NOMO-1 treated with dmso at 0.1 percent for 144 hours (cell line): ENCODE results near the gene SERPINF2.
A peak's percentile ranks its signal among the peaks of the same experiment; 100 is the strongest.
"Not testable (repeated sequence)": the region's sequence is repeated elsewhere in the genome, so short reads cannot be mapped to it uniquely, and the experiment has no call there.

Experiments
- DNase-seq: peaks from one replicate; lab custom pipeline; 2025; ENCODE audit not compliant: unreplicated experiment; lab: John Stamatoyannopoulos, UW

SERPINF2 gene

DNA sequence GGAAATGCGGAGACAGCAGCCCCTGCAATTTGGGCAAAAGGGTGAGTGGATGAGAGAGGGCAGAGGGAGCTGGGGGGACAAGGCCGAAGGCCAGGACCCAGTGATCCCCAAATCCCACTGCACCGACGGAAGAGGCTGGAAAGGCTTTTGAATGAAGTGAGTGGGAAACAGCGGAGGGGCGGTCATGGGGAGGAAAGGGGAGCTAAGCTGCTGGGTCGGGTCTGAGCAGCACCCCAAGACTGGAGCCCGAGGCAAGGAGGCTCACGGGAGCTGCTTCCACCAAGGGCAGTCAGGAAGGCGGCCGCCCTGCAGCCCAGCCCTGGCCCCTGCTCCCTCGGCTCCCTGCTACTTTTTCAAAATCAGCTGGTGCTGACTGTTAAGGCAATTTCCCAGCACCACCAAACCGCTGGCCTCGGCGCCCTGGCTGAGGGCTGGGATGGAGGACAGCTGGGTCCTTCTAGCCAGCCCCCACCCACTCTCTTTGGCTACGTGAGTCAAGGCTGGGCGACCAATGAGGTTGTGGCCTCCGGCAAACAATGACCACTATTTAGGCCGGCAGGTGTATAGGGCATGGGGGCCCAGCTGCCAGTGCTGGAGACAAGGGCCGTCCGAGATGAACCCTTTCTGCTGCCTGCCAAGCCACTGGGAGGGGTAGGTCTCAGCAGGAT, 19.7 kb downstream of the SERPINF2 start:
- DNase-seq, result no peak

GRCh38 chr17:1762901-1763898, 20.5 kb downstream of the SERPINF2 start:
- DNase-seq, result no peak

DNA sequence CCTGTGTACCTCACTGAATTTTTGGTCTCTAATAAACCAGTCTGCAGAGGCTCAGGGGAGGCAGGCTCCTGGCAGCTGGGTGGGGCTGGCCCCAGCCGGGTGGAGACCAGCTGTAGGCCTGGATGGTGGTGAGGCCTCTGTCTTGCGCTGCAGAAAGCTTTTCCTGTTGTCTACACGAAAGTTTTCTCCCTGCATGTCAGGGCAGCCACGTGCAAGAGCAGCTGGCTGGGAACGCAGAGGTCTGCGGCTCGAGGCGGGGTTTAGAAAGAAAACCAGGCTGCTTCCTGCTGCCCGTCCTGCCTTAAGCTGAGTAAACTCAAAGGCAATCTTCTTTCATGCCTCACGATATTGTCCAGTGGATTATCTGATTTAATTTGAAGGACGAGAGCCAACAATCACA, 21.6 kb downstream of the SERPINF2 start:
- peak; percentile 28 for DNase-seq

DNA sequence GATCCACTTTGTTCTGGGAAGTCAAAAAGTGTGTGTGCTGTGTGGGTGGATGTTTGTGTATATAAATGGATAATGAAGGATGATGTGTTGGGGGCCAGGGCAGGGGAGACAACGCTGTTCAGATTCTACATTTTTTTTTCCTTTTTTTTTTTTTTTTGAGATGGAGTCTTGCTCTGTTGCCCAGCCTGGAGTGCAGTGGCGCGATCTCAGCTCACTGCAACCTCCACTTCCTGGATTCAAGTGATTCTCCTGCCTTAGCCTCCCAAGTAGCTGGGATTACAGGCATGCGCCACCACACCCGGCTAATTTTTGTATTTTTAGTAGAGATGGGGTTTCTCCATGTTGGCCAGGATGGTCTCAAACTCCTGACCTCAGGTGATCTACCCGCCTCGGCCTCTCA, 22.0 kb downstream of the SERPINF2 start:
- DNase-seq, result not testable (repeated sequence)

DNA sequence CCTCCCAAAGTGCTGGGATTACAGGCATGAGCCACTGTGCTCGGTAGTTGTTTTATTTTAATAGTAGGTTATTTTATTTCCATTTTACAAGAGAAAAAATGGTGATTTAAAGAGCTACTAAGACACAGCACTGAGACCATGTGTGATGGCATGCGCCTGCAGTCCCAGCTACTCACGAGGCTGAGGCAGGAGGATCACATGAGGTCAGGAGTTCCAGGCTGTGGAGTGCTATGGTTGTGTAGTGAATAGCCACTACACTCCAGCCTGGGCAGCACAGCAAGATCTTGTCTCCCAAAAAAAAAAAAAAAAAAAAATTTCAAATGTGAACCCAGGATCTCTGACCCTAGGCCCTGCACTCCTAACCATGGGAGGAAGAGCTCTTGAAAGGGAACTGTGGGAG, 22.9 kb downstream of the SERPINF2 start:
- DNase-seq, result no peak

DNA sequence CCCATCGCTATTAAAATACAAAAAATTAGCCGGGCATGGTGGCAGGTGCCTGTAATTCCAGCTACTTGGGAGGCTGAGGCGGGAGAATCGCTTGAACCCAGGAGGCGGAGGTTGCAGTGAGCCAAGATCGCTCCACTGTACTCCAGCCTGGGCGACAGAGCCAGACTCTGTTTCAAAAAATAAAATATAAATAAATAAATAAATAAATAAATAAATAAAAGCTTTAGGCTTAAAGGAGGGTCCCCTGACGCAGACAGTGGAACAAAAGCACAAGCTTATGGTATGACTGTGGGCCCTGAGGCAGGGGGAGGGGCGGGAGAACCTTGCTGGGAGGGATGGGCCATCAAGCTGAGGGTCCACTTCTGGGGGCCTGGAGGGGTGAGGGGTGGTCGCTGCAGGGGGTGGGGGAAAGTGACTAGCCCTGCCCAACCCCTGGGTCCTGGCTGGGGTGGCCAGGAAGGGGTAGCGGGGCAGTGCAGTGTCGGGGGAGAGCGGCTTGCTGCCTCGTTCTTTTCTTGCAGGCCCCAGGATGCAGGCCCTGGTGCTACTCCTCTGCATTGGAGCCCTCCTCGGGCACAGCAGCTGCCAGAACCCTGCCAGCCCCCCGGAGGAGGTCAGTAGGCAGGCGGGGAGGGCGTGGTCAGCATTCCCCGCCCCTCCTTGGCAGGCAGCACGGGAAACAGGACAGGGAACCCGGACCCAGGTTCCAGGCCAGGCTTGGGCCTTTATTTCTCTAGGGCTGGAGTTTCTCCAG, 23.9 kb downstream of the SERPINF2 start:
- DNase-seq, result no peak

- DNase-seq, result no peak
Observed at GRCh38 chr17:1767358-1767757, 24.7 kb downstream of the SERPINF2 start.

GRCh38 chr17:1769822-1770477, 27.3 kb downstream of the SERPINF2 start:
- DNase-seq, result no peak

DNA sequence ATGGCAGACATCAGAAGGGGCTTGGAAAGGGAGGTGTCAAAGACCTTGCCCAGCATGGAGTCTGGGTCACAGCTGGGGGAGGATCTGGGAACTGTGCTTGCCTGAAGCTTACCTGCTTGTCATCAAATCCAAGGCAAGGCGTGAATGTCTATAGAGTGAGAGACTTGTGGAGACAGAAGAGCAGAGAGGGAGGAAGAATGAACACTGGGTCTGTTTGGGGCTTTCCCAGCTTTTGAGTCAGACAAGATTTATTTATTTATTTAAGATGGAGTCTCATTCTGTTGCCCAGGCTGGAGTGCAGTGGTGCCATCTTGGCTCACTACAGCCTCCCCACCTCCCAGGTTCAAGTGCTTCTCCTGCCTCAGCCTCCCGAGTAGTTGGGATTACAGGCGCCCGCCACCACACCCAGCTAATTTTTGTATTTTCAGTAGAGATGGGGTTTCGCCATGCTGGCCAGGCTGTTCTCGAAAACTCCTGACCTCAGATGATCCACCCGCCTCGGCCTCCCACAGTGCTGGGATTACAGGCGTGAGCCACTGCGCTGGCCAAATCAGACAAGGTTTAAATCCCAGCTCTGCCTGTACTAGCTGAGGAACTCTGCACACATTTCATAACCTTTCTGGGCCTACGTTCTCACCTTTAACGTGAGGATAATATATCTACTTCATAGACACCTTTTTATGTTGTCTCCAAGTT, 30.5 kb downstream of the SERPINF2 start:
- DNase-seq, result not testable (repeated sequence)

DNA sequence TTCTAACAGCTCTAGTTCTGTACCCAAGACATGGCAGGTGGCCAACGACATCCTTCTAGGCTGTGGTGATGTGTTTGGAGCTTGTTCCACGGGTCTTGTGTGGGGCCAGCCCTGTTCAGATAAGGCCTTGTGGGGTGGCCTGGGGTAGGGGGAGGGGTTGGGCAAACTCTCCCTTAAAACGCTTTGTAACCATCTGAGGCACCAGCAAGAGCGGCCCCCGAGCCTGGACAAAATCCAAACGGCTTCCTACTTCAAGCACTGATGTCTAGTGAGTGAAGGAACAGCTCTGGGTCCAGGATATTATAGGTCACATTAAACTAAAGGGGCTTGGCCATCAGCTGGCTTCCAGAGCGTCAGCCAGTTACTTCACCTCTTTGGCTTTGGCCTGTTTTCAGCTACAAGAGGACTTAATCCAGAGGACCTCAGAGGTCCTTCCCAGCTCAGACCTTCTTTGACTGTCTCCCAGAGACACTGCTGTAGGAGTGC, 31.1 kb downstream of the SERPINF2 start:
- DNase-seq, result no peak

DNA sequence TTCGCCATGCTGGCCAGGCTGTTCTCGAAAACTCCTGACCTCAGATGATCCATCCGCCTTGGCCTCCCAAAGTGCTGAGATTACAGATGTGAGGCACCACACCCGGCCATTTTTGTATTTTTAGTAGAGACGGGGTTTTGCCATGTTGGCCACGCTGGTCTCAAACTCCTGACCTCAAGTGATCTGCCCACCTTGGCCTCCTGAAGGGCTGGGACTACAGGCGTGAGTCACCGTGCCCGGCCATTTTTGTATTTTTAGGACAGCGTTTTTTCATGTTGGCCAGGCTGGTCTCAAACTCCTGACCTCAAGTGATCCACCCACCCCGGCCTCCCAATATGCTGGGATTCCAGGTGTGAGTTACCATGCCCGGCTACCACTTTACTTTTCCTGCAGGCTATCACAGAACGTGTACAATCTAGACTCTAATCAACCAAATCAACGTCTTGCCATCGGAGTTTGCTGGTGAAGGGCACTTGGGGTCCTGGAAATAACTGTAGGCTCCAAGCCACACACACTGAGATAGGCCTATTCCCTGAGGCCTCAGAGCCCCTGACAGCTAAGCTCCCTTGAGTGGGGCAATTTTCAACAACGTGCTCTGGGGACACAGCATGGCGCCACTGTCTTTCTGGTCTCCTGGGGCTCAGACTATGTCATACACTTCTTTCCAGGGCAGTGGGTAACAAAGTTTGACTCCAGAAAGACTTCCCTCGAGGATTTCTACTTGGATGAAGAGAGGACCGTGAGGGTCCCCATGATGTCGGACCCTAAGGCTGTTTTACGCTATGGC, 31.9 kb downstream of the SERPINF2 start:
- DNase-seq, result no peak

- DNase-seq, result no peak
Observed at GRCh38 chr17:1776328-1776727, 33.7 kb downstream of the SERPINF2 start.

DNA sequence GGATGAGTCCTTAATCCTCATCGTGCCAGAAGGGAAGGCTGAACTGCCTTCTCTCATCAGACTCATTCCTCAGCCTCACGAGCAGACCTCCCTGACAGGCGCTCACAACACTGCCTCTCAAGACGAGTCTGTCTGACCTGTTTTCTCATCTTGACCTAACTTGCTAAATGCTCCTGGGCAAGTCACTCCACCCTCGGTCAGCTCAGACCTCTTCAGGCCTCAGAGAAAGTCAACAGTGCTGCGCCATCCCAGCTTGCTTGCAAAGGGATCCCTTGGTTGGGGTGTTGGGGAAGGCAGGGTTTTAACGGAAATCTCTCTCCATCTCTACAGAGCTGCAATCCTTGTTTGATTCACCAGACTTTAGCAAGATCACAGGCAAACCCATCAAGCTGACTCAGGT, 34.2 kb downstream of the SERPINF2 start:
- DNase-seq, result no peak

GRCh38 chr17:1779571-1780131, 37.0 kb downstream of the SERPINF2 start:
- no peak for DNase-seq

DNA sequence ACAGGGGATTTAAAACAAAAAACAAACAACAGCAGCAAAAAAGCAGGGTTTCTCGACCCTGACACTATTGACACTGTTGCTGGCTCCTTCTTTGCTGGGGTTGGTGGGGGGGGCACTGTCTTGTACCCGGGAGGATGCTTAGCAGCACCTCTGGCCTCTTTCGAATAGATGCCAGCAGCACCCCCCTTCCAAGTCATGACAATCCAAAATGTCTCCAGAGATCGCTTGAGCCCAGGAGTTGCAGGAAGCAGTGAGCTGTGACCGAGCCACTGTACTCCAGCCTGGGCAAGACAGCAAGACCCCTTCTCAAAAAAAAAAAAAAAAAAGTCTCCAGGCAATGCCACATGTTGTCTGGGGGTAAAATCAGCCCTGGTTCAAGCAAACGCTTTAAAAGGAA, 39.5 kb downstream of the SERPINF2 start:
- DNase-seq, result no peak

DNA sequence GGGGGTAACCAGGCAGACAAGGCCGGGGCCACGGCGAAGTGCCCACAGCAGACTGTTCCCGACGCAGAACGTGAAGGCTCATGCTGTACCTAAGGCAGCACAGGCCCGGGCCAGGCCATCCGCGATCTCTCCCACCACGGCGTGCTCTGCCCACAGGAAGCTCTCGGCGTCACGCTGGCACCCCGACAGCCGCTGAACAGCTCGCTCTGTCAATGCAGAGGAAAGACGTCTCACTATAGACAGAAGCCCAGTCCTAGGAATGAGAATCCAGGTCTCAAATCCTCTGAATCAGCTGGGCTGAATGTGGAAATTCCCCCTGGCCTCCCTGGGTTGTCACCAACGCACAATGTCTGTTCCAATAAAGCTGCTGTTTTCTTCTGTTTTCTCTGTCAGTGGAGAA, 40.6 kb downstream of the SERPINF2 start:
- DNase-seq, result no peak

DNA sequence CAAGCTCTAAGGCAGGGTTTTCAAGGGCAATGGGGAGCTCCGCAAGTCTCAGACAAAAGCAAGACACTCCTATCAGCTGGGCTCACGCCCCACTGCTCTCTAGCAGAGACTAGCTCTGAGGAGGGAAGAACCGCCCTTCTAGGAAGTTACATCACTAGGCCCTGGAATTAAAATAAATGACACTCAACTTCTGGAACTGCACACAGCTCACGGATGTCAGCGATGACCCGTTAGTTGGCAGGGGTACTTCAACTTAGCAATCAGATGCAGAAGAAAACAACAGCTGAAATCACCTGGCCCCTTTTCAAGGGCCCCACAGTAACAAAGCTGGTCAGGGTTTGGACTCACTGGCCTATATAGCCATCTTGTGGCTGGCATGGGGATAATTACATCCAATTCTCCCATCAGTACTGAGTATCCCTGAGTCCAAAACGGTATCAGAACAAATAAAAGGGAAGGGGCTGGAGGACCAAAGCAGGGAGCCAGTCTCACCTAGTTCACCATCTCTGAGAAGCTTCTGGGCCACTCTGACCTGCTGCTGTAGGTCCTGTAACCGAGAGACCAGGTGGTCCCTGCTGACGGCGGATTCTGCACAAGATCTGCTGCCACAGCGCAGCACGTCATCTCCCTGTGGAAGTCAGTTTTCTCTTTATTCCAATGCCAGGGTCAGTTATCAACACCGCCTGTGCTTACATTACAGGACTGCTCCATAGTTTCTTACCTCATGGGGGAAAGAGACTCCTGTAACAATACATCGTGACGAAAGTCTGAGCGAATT, 41.4 kb downstream of the SERPINF2 start:
- DNase-seq, result no peak

- DNase-seq, result no peak
Observed at GRCh38 chr17:1785930-1786329, 43.3 kb downstream of the SERPINF2 start.
